ENCODE data around the gene NANS.

The NANS gene

DNA sequence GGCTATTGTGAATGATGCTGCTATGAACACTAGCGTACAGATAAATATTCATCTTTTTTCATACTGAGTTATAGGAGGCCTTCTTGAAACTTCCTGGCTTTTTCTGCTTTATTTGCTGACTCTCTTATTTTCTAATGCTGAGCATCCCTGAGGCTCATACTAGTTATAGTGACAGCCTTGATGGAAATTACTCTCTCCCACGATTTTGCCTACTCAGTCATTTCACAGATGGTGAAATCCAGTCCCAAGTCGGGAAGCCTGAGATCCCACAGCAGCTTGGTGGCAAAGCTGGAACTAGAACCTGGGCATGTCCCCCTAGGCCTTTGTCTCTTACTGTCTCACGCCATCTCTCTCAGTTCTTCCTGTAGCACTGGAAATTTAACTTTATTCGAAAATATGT lies 22.4 kb downstream of the NANS start:
- Histone ChIP-seq H3K4me3 (ENCODE audit: low read length, poor library complexity, severe bottlenecking) (no peak overlapping the region), H3F3A (ENCODE audit: low read depth) (no peaks in the 10 kb centered on the region), H3K9ac (ENCODE audit: low read depth, low read length, poor library complexity, severe bottlenecking) (no peak overlapping the region), H3K9me3 (ENCODE audit: insufficient read depth, low read depth, low read length) (no peaks in the 10 kb centered on the region), H3K4me2 (ENCODE audit: low read depth, low read length, poor library complexity, severe bottlenecking) (no peak overlapping the region), H3K4me1 (ENCODE audit: insufficient read depth, low read length, poor library complexity, severe bottlenecking) (peaks cover 2% of the 10 kb centered on the region), H2AFZ (ENCODE audit: low read length) (no peak overlapping the region), H3K9me2 (replicated peaks; ENCODE audit: low read depth, low read length) (no peaks in the 10 kb centered on the region), H4K20me1 (ENCODE audit: insufficient read depth, low read length, poor library complexity, severe bottlenecking) (no peaks in the 10 kb centered on the region), H3K79me2 (ENCODE audit: insufficient read depth, low read length) (no peaks in the 10 kb centered on the region), H3K36me3 (ENCODE audit: insufficient read depth, low read length) (peaks cover 43% of the 10 kb centered on the region; the same call in 1 of the 2 replicates), H3K27me3 (ENCODE audit: insufficient read depth, low read length, poor library complexity, severe bottlenecking) (no peaks in the 10 kb centered on the region)
- TF ChIP-seq, protein P1, sequence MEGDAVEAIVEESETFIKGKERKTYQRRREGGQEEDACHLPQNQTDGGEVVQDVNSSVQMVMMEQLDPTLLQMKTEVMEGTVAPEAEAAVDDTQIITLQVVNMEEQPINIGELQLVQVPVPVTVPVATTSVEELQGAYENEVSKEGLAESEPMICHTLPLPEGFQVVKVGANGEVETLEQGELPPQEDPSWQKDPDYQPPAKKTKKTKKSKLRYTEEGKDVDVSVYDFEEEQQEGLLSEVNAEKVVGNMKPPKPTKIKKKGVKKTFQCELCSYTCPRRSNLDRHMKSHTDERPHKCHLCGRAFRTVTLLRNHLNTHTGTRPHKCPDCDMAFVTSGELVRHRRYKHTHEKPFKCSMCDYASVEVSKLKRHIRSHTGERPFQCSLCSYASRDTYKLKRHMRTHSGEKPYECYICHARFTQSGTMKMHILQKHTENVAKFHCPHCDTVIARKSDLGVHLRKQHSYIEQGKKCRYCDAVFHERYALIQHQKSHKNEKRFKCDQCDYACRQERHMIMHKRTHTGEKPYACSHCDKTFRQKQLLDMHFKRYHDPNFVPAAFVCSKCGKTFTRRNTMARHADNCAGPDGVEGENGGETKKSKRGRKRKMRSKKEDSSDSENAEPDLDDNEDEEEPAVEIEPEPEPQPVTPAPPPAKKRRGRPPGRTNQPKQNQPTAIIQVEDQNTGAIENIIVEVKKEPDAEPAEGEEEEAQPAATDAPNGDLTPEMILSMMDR (conservative IDR thresholded peaks at IDR 0.05; ENCODE audit: low read length) = no peak
- TF ChIP-seq EZH2phosphoT487 (IDR thresholded peaks at IDR 0.05; ENCODE audit: borderline replicate concordance) = no peak

DNA sequence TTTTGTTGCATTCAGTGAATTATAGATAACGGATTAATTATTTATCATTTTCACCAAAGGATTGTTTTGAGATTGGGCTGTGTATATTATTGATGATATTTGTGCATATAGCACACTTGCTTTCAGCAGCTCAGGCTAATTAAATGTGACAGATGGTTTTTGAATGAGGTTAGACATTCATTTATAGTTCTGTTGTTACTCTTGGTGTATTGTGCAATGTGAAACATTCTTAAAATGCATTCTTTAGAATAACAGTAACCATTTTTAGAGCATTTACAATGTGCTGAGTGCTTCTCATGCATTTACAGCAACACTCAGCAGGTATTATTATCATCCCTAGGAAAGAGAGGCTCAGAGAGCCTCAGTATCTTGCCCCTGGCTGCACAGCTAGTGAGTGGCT lies 23.8 kb downstream of the NANS start:
- no peaks in the 10 kb centered on the region for H4K20me1 ChIP-seq (ENCODE audit: insufficient read depth, low read length, poor library complexity, severe bottlenecking)
- H3K36me3 ChIP-seq (ENCODE audit: insufficient read depth, low read length) = peaks cover 53% of the 10 kb centered on the region; the same call in 1 of the 2 replicates

DNA sequence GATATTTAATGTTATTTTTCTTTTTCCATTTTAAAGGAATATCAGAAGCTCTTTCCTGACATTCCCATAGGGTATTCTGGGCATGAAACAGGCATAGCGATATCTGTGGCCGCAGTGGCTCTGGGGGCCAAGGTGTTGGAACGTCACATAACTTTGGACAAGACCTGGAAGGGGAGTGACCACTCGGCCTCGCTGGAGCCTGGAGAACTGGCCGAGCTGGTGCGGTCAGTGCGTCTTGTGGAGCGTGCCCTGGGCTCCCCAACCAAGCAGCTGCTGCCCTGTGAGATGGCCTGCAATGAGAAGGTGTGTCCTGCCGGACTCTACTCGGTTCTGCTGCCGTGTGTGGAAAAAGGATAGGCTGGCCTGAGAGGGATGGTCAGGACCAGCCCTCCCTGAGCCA lies 24.2 kb downstream of the NANS start:
- no peaks in the 10 kb centered on the region for H3F3A ChIP-seq (ENCODE audit: low read depth)
- no peaks in the 10 kb centered on the region for H3K4me1 ChIP-seq (ENCODE audit: insufficient read depth, low read length, poor library complexity, severe bottlenecking)
- H3K9ac ChIP-seq (ENCODE audit: low read depth, low read length, poor library complexity, severe bottlenecking) = no peak overlapping the region
- TF ChIP-seq EZH2phosphoT487 (IDR thresholded peaks at IDR 0.05; ENCODE audit: borderline replicate concordance) = no peak
- TF ChIP-seq, protein P1 (conservative IDR thresholded peaks at IDR 0.05; ENCODE audit: low read length) = no peak
- H3K27me3 ChIP-seq (ENCODE audit: insufficient read depth, low read length, poor library complexity, severe bottlenecking) = no peaks in the 10 kb centered on the region
- H3K4me2 ChIP-seq (ENCODE audit: low read depth, low read length, poor library complexity, severe bottlenecking) = no peak overlapping the region
- H4K20me1 ChIP-seq (ENCODE audit: insufficient read depth, low read length, poor library complexity, severe bottlenecking) = no peaks in the 10 kb centered on the region
- no peak overlapping the region for H2AFZ ChIP-seq (ENCODE audit: low read length)
- H3K79me2 ChIP-seq (ENCODE audit: insufficient read depth, low read length) = no peaks in the 10 kb centered on the region
- peaks cover 57% of the 10 kb centered on the region; the same call in 1 of the 2 replicates for H3K36me3 ChIP-seq (ENCODE audit: insufficient read depth, low read length)
- H3K4me3 ChIP-seq (ENCODE audit: low read length, poor library complexity, severe bottlenecking) = no peak overlapping the region
- H3K9me2 ChIP-seq (replicated peaks; ENCODE audit: low read depth, low read length) = no peaks in the 10 kb centered on the region
- H3K9me3 ChIP-seq (ENCODE audit: insufficient read depth, low read depth, low read length) = no peaks in the 10 kb centered on the region

More for the DNA sequence above, 23.8 kb downstream of the NANS start:
- no peak overlapping the region for H2AFZ ChIP-seq (ENCODE audit: low read length)
- no peaks in the 10 kb centered on the region for H3K9me3 ChIP-seq (ENCODE audit: insufficient read depth, low read depth, low read length)
- H3F3A ChIP-seq (ENCODE audit: low read depth) = no peaks in the 10 kb centered on the region
- TF ChIP-seq, protein P1 (conservative IDR thresholded peaks at IDR 0.05; ENCODE audit: low read length) = no peak
- TF ChIP-seq EZH2phosphoT487 (IDR thresholded peaks at IDR 0.05; ENCODE audit: borderline replicate concordance) = no peak
- H3K4me1 ChIP-seq (ENCODE audit: insufficient read depth, low read length, poor library complexity, severe bottlenecking) = no peaks in the 10 kb centered on the region
- H3K9me2 ChIP-seq (replicated peaks; ENCODE audit: low read depth, low read length) = no peaks in the 10 kb centered on the region
- H3K27me3 ChIP-seq (ENCODE audit: insufficient read depth, low read length, poor library complexity, severe bottlenecking) = no peaks in the 10 kb centered on the region
- no peak overlapping the region for H3K4me3 ChIP-seq (ENCODE audit: low read length, poor library complexity, severe bottlenecking)
- no peaks in the 10 kb centered on the region for H3K79me2 ChIP-seq (ENCODE audit: insufficient read depth, low read length)
- no peak overlapping the region for H3K4me2 ChIP-seq (ENCODE audit: low read depth, low read length, poor library complexity, severe bottlenecking)
- H3K9ac ChIP-seq (ENCODE audit: low read depth, low read length, poor library complexity, severe bottlenecking) = no peak overlapping the region
